Activated CD4-positive, alpha-beta T cell treated with anti-CD3 and anti-CD28 coated beads, Interleukin-2, amount 50 U/mL, for 24 hours (primary cell): ENCODE results near the gene PTH2.
"Not testable (repeated sequence)": the region's sequence is repeated elsewhere in the genome, so short reads cannot be mapped to it uniquely, and the experiment has no call there.

Experiments
- DNase-seq, 2 donors: peaks; one replicate each; pipeline ENCODE4 v3.0.0-alpha.2; 2020; ENCODE audit warnings: low read depth in 1 of 2, low spot score in 1 of 2

Gene PTH2, protein sequence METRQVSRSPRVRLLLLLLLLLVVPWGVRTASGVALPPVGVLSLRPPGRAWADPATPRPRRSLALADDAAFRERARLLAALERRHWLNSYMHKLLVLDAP

DNA sequence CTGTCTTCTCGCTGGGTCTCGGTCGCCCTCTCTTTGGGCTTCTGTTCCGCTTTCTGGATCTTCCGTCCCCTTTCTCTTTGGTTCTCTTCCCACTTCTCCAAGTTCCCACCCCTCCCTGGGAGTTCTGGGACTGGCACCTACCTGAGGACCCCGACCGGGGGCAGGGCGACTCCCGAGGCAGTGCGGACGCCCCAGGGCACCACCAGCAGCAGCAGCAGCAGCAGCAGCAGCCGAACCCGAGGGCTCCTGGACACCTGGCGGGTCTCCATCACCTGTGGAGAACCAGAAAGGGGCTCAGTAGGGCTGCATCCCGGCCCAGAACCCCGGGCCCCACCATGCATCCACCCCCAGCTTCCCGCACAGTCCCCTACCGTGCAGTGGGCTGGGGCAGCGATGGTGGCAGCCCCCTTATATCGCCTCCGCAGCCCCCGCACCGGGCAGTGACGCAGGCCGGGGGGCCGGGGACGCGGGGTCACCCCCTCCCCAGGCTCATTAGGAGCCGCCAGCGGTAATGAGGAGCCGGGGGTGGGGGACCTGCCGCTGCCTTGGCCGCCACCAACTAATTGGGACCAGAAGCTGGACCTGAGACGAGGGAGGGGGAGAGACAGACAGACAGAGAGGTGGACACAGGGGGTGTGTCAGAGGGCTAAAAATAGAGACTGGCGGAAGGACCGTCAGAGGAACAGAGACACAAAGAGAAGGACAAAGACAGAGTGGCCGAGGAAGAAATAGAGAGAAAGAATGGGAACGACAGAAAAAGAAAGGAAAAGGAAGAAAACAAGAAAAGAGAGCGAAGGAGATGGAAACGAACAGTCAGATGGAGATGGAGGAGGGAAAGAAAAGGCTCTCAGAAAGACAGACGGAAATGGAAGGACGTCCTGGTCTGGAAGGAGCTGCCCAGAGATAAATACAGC, at the start of gene PTH2:
PTH2 (minus strand) TSS at position 371 of the 914 bp plus-strand sequence; CDS start at position 269, 102 bp downstream.
- DNase-seq: no peak

DNA sequence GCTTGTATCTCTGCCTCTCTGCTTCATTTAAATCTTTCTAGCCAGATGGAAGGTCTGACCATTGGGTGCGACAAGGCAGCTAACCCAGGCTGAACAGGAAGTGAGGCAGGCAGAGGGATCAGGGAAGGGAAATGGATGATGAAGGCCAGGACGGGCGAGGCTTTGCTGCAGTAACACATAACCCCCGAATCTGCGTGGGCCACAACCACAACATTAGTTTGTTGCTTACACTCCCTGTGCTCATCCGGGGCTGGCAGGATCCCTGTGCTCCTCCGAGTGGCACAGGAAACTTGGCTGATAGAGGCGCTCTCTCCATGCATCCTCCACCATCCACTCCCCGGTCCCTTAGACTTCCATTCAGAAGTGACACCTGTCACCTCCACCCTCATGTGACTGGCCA, 49.7 kb upstream of the PTH2 start:
- no peak for DNase-seq

DNA sequence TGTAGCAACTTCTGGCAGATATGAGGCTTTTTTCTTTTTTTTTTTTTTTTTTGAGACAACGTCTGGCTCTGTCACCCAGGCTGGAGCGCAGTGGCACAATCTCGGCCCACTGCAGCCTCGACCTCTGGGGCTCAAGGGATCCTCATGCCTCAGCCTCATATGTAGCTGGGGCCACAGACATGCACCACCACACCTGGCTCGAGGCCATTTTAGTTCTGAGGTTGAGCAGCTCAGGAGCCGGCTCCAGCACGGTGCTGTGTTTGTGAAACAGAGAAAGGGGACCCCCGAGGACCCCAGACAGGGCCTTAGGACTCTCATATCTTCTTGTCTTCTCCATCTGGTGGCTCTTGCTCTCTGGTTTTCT, 47.4 kb upstream of the PTH2 start:
- DNase-seq: no peak

DNA sequence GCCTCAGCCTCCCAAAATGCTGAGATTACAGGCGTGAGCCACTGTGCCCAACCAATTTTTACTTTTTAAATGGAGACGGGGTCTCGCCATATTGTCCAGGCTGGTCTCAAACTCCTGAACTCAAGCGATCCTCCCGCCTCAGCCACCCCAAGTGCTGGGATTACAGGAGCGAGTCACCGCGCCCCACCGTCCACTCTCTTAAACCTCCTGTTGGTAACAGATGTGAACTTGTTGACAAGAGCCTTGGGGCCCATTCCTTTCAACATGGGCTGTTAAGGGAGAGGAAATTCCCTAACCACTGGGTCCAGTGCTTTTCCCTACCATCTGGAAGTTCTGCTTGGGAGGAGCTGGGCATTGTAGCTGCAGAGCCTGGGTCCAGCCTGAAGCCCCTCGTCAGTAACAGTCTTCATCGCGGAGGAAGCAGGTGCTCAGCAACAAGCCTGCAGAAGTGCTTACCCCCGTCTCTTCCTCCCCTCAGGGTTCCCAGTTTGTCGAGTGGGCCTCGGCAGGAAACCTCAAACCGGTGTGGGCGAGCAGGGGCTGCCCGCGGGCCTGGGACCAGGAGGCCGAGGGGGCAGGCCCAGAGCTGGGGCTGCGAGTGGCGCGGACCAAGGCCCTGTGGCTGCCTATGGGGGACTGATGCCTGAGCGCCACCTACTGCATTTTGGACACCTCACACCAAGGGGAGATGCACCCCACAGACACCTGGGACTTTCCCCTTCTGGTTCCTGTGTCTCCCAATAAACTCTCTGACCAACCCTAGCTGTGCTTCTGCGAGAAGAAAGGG, 46.8 kb upstream of the PTH2 start:
- peak in 1 of 2 donors; percentile 67 for DNase-seq

DNA sequence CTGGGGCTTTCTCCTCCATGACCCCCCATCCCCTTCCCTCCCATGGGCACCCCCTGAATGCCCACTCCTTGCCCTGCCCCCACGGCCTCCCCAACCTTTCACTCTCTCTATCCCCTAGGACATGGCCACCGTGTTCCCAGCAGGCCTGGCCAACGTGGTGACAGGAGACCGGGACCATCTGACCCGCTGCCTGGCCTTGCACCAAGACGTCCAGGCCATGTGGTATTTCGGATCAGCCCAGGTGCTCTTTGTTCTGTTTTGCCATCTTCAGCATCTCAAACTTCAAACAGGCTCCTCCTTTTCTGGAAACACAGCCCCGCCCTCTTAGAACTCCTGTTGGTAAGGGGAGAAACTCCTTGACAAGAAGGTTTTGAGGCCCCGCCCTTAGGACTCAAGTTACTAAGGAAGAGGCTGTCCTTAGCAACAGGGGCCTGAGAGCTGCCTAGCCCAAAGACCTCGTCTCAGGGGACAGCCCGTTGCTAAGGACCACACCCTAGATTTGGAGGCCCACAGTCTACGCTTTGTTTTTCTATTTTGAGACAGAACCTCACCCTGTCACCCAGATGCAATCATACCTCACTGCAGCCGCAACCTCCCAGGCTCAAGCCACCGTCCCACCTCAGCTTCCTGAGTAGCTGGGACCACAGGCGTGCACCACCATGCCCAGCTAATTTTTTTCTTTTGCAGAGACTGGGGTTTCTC, 45.7 kb upstream of the PTH2 start:
- peak in 1 of 2 donors; percentile 58 for DNase-seq

DNA sequence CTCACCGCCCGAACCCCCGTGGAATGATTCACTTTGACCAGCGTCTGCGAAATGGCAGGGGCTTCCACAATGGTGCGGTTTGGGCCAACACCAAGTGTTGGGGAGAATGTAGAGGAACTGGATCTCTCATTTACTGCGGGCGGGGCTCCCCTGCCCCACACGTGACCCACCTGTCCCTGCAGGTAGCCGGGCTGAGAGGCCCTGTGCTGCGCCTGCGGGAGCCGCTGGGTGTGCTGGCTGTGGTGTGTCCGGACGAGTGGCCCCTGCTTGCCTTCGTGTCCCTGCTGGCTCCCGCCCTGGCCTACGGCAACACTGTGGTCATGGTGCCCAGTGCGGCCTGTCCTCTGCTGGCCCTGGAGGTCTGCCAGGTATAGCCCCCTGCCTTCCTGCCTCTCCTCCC, 45.0 kb upstream of the PTH2 start:
- no peak for DNase-seq

DNA sequence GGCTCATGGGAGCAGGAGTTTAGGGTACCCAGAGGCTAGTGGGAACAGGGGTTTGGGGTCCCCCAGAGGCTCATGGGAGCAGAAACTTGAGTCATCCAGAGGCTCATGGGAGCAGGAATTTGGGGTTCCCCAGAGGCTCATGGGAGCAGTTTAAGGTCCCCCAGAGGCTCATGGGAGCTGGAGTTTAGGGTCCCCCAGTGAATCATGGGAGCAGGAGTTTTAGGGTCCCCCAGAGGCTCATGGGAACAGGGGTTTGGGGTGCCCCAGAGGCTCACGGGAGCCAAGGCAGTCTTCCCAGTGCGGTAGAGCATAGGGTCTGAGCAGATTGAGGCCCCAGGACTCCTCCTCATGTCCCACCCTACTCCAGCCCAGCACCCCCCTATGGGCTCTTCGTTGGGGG, 42.1 kb upstream of the PTH2 start:
- DNase-seq: no peak

DNA sequence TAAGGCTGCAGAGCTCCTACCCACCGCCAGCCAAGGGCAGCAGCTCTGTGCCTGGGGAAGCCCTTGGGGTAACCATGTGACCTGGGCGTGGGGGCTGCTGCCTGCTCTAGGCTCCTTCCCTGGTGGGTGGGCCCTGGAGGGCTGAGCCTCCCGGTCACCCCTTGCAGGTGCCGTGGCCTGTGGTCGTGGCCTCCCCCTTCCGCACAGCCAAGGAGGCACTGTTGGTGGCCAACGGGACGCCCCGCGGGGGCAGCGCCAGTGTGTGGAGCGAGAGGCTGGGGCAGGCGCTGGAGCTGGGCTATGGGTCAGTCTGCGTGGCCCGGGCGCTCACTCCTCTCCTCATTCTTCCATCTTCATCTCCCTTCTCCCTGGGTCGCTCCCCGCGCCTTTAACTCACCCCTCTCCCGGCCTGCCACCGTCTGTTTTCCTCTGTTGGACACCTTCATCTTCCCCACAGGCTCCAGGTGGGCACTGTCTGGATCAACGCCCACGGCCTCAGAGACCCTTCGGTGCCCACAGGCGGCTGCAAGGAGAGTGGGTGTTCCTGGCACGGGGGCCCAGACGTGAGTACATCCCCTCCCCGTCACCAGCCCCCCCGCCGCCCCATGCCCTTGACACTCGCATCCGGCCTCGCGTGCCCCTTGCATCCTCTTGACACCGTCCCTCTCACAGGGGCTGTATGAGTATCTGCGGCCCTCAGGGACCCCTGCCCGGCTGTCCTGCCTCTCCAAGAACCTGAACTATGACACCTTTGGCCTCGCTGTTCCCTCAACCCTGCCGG, 40.9 kb upstream of the PTH2 start:
- DNase-seq: no peak

DNA sequence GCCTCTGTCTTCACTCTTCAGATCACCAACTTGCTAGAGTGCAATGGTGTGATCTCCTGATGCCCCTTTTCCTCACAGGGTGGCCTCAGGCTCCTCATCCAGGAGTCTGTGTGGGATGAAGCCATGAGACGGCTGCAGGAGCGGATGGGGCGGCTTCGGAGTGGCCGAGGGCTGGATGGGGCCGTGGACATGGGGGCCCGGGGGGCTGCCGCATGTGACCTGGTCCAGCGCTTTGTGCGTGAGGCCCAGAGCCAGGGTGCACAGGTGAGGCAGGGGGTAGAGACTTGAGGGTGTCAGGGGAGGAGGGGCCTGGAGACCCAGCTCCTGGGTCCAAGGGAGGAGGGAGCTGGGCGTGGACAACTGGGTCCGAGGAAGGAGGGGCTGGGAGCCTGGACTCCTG, 39.3 kb upstream of the PTH2 start:
- no peak for DNase-seq

DNA sequence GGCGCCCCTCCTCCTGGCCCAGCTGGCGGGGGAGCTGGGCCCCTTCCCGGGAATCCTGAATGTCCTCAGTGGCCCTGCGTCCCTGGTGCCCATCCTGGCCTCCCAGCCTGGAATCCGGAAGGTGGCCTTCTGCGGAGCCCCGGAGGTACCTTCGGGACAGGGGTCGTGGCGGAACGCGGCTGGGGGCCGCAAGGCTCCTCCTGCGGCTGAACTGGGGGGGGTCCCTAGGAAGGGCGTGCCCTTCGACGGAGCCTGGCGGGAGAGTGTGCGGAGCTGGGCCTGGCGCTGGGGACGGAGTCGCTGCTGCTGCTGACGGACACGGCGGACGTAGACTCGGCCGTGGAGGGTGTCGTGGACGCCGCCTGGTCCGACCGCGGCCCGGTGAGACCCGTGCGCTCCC, 38.4 kb upstream of the PTH2 start:
- no peak for DNase-seq

DNA sequence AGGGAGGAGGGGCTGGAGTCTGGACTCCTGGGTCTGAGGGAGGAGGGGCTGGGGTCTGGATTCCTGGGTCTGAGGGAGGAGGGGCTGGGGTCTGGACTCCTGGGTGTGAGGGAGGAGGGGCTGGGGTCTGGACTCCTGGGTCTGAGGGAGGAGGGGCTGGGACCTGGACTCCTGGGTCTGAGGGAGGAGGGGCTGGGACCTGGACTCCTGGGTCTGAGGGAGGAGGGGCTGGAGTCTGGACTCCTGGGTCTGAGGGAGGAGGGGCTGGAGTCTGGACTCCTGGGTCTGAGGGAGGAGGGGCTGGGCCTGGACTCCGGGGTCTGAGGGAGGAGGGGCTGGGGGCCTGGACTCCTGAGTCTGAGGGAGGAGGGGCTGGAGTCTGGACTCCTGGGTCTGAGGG, 37.9 kb upstream of the PTH2 start:
- not testable (repeated sequence) for DNase-seq

DNA sequence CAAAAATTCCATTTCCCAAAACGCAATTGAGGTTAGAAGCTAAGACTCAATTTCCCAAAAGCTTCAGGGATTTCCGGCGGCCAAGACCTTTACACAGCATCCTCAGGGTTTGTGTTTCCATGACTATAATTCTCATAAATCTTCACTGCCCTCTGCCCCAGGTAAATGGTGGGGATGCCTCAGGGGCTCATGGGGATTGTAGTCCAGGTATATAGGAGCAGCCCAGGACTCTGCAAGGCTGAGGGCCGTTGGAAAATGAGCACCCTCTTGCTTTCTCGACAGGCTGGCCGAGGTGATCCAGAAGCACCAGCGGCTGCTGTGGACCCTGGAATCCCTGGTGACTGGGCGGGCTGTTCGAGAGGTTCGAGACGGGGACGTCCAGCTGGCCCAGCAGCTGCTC, 36.1 kb upstream of the PTH2 start:
- DNase-seq: no peak

DNA sequence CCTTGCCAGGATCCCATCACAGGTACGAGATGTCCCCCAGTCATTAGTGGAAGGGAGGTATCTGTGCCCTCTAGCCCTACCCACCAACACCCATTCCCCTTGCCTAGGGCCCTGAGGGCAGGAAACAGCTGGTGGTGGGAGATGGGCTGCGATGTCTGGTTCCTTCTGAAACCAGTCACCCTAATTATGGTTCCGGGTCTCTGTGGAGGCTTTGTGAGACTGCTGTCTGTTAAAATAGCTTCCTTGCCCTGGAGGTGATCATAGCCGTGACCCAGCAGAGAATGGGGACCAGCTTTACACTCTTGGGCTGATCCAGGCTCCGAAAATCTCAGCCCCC, 35.3 kb upstream of the PTH2 start:
- DNase-seq: no peak

DNA sequence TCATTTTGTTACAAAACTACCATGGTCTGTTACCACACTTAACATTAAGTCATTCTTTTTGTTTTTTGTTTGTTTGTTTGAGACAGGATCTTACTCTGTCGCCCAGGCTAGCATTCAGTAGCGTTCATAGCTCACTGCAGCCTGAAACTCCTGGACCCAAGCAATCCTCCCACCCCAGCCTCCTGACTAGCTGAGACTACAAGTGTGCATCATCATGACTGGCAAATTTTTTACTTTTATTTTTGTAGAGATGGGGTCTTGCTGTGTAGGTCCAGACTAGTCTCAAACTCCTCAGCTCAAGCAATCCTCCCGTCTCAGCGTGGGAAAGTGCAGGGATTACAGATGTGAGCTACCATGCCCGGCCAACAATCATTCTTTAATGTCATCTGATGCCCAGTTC, 33.1 kb upstream of the PTH2 start:
- DNase-seq: no peak

DNA sequence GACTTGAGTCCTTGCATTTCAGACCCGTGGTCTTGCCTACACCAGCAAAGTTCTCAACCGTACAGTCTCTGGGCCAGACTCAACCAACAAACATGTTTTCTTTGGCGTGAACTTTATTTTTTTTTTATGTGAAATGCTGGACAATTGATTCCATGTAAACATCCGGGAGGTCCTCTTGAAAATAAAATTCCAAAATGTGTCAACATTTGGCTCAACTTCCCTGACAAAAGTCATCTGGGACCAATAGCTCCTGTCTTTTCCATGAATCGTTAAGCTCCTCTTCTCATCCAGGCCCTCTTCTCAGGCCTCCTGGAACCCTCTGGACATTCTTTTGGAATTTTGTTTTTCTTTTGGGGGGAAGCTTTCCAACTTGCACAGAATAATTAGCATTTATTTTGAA, 32.5 kb upstream of the PTH2 start:
- DNase-seq: no peak

DNA sequence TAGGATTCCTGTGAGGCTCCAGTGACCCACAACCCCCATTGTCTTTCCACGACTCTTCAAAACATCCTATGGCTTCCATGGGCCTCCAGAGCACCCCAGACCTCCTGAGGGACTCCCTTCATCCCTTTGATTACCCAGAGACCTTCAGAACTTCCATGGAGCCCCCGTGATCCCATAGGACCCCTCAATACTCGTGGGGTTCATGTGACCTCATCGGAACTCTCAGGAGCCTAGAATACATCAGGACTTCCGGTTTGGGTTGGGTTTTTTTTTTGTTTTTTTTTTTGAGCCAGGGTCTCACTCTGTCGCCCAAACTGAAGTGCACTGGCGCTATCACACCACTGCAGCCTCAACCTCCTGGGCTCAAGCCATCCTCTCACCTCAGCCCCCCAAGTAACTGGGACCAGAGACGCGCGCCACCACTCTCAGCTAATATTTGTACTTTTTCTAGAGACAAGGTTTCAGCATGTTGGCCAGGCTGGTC, 30.6 kb upstream of the PTH2 start:
- no peak for DNase-seq

DNA sequence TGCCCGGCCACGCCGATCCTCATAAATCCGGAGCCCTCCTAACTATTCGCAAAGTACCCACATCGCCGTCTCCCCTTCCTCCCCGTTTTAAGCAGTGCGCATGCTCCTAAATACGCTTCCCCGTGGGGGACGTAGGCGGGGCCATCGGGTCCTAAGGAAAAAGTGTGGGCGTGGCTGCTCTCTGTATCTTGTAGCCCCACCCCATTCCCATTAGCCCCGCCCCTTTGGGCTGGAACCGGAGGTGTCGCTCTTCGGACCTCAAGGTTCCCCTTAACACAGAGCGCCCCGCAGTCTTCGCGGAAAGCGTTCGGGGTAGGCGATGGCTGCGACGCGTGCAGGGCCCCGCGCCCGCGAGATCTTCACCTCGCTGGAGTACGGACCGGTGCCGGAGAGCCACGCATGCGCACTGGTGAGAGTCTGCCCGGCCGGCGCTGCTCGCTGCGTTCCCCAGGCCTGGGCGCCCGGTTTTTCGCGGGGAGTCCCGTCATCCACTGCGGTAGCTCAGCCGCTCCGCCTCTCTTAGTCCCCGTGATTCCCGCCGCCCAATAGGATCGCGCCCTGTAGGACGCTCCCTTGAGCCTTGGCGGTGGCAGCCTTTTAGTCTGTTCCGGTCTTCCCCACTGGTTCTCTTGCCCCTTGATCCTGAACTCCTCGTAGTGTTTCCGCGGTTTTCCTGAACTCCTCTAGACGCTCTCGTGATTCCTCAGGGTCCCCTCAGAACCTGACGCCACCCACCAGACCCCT, 29.9 kb upstream of the PTH2 start, which contains the start of gene ALDH16A1:
ALDH16A1 (plus strand) TSS at position 213 of the 744 bp plus-strand sequence; CDS start at position 320, 107 bp downstream.
- DNase-seq: peak; percentile 96

DNA sequence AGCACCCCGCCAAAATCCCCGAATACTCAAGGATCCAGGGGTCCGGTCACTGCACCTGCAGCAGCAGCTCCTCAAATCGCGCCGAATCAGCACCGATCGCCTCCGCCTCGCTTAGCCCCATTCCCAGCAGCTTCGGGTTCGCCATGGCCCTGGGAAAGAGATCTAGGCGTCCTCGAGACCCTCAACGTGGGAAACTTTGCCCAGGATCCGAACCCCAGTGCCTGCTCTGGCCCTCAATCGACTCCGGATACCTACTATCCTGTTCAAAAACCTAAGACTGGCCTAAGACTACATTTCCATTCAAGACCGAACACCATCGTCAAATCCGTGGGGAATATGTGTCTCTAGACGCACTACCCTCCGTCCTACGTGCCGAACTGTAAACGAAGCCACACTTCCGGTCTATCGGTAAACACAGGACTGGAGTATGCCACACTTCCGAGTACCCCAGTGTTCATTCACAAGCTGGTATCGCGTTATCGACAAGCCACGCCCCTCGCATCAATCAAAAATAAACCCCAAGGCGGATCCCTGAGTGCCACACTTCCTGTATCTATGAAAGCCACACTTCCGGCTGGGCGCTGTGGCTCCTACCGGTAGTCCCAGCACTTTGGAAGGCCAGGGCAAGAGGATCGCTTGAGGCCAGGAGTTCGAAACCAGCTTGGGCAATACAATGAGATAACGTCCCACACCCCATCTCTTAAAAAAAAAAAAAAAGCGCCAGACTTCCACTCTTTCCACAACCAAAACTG, 28.4 kb upstream of the PTH2 start, which contains the start of gene PIH1D1:
PIH1D1 (minus strand) TSS at position 385 of the 752 bp plus-strand sequence; CDS start at position 145, 240 bp downstream.
- peak; percentile 75 to 96 for DNase-seq

DNA sequence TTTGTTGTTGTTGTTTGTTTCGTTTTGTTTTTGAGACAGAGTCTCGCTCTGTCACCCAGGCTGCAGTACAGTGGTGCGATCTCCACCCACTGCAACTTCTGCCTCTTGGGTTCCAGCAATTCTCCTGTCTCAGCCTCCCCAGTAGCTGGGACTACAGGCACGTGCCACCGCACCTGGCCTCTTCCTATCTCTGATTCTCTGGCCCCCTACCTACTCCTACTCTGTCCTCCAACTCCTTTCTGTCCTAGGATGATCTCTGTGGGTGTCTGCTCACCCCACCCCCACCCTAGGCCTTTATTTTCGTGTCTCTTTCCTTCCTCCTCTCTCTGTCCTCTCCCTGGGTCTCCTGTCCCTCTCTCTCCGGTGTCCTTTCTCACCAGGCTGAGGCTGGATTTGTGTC, 27.2 kb upstream of the PTH2 start:
- DNase-seq: no peak
